Measurements from ENCODE around the gene RAC3.
A peak's percentile ranks its signal among the peaks of the same experiment; 100 is the strongest.

Gene RAC3

GRCh38 chr17:82013772-82014321 lies 17.6 kb upstream of the RAC3 start:
- no peak overlapping the region for H3K27ac ChIP-seq (ENCODE audit: low read depth, low read length)
- no peaks in the 10 kb centered on the region for H3K27me3 ChIP-seq (ENCODE audit: insufficient read depth, low read length)
- H3K14ac ChIP-seq (ENCODE audit: low read length), result peak overlapping the region; percentile 5
- H3K79me2 ChIP-seq (ENCODE audit: control insufficient read depth, insufficient read depth, low read length, poor library complexity), result peaks cover 2% of the 10 kb centered on the region
- peaks cover 18 to 22% of the 10 kb centered on the region in 2 experiments for H3K36me3 ChIP-seq (ENCODE audit: control insufficient read depth in 1 of 2, insufficient read depth in 2 of 2, low read length in 2 of 2)
- no peak overlapping the region for H4K12ac ChIP-seq (ENCODE audit: low read depth, low read length)
- no peak for DNase-seq
- H4K91ac ChIP-seq (ENCODE audit: low read depth, low read length), result peak overlapping the region; percentile 45
- no peak overlapping the region for H3K9ac ChIP-seq (ENCODE audit: low read length)
- H3K4me3 ChIP-seq (ENCODE audit: low read depth, low read length), result no peak overlapping the region
- H2AK5ac ChIP-seq (ENCODE audit: low read length), result peak overlapping the region; percentile 31
- H3K18ac ChIP-seq (ENCODE audit: low read length), result peak overlapping the region; percentile 10
- H3K23ac ChIP-seq (ENCODE audit: low read length), result no peak overlapping the region
- WGBS (ENCODE audit: extremely low coverage, insufficient coverage, insufficient read length), result no CpG with 5 or more reads among the region's 16 CpGs
- no peak overlapping the region for H3K4me2 ChIP-seq (ENCODE audit: low read length)
- peaks cover 17 to 18% of the 10 kb centered on the region in 2 experiments for H3K4me1 ChIP-seq (ENCODE audit: control insufficient read depth in 1 of 2, insufficient read depth in 2 of 2, low read length in 2 of 2)
- peak overlapping the region; percentile 37 for H2BK120ac ChIP-seq (ENCODE audit: insufficient read depth, low read length, poor library complexity)
- H4K8ac ChIP-seq (ENCODE audit: low read depth, low read length), result no peak overlapping the region
- no peak overlapping the region for H2AFZ ChIP-seq (ENCODE audit: insufficient read depth, low read length, poor library complexity)
- no peak overlapping the region for H3K4ac ChIP-seq (ENCODE audit: low read depth, low read length)
- H3K9me3 ChIP-seq (ENCODE audit: insufficient read depth, low read depth, low read length), result peaks cover 2% of the 10 kb centered on the region
- H2BK5ac ChIP-seq (ENCODE audit: low read depth, low read length, poor library complexity), result no peak overlapping the region
- peak overlapping the region; percentile 6 for H2BK12ac ChIP-seq (ENCODE audit: low read length)
- peaks cover 13% of the 10 kb centered on the region for H3K79me1 ChIP-seq (ENCODE audit: low read length)

GRCh38 chr17:82014432-82014831 lies 17.0 kb upstream of the RAC3 start:
- H3K27ac ChIP-seq (ENCODE audit: low read depth, low read length), result no peak overlapping the region
- peaks cover 20 to 24% of the 10 kb centered on the region in 2 experiments for H3K36me3 ChIP-seq (ENCODE audit: control insufficient read depth in 1 of 2, insufficient read depth in 2 of 2, low read length in 2 of 2)
- H3K14ac ChIP-seq (ENCODE audit: low read length), result no peak overlapping the region
- H3K23ac ChIP-seq (ENCODE audit: low read length), result no peak overlapping the region
- H4K91ac ChIP-seq (ENCODE audit: low read depth, low read length), result no peak overlapping the region
- no peak overlapping the region for H2BK12ac ChIP-seq (ENCODE audit: low read length)
- no peak overlapping the region for H3K4me2 ChIP-seq (ENCODE audit: low read length)
- no CpG with 5 or more reads among the region's 23 CpGs for WGBS (ENCODE audit: extremely low coverage, insufficient coverage, insufficient read length)
- H2BK5ac ChIP-seq (ENCODE audit: low read depth, low read length, poor library complexity), result no peak overlapping the region
- no peaks in the 10 kb centered on the region for H3K27me3 ChIP-seq (ENCODE audit: insufficient read depth, low read length)
- no peak for DNase-seq
- peaks cover 2% of the 10 kb centered on the region for H3K79me2 ChIP-seq (ENCODE audit: control insufficient read depth, insufficient read depth, low read length, poor library complexity)
- H3K9ac ChIP-seq (ENCODE audit: low read length), result no peak overlapping the region
- peaks cover 13% of the 10 kb centered on the region for H3K79me1 ChIP-seq (ENCODE audit: low read length)
- no peak overlapping the region for H3K18ac ChIP-seq (ENCODE audit: low read length)
- H4K12ac ChIP-seq (ENCODE audit: low read depth, low read length), result no peak overlapping the region
- H4K8ac ChIP-seq (ENCODE audit: low read depth, low read length), result no peak overlapping the region
- H2AFZ ChIP-seq (ENCODE audit: insufficient read depth, low read length, poor library complexity), result no peak overlapping the region
- no peak overlapping the region for H2BK120ac ChIP-seq (ENCODE audit: insufficient read depth, low read length, poor library complexity)
- H3K4ac ChIP-seq (ENCODE audit: low read depth, low read length), result no peak overlapping the region
- no peak overlapping the region for H3K4me3 ChIP-seq (ENCODE audit: low read depth, low read length)
- H2AK5ac ChIP-seq (ENCODE audit: low read length), result peak overlapping the region; percentile 11
- H3K9me3 ChIP-seq (ENCODE audit: insufficient read depth, low read depth, low read length), result peaks cover 2% of the 10 kb centered on the region
- peaks cover 17 to 18% of the 10 kb centered on the region in 2 experiments for H3K4me1 ChIP-seq (ENCODE audit: control insufficient read depth in 1 of 2, insufficient read depth in 2 of 2, low read length in 2 of 2)

- no peak overlapping the region for H3K14ac ChIP-seq (ENCODE audit: low read length)
- peaks cover 17 to 18% of the 10 kb centered on the region in 2 experiments for H3K4me1 ChIP-seq (ENCODE audit: control insufficient read depth in 1 of 2, insufficient read depth in 2 of 2, low read length in 2 of 2)
- no peaks in the 10 kb centered on the region for H3K27me3 ChIP-seq (ENCODE audit: insufficient read depth, low read length)
- peaks cover 2% of the 10 kb centered on the region for H3K9me3 ChIP-seq (ENCODE audit: insufficient read depth, low read depth, low read length)
- H3K23ac ChIP-seq (ENCODE audit: low read length), result no peak overlapping the region
- H3K36me3 ChIP-seq (ENCODE audit: control insufficient read depth in 1 of 2, insufficient read depth in 2 of 2, low read length in 2 of 2), result peaks cover 20 to 23% of the 10 kb centered on the region in 2 experiments
- no peak overlapping the region for H2BK5ac ChIP-seq (ENCODE audit: low read depth, low read length, poor library complexity)
- no peak overlapping the region for H3K4ac ChIP-seq (ENCODE audit: low read depth, low read length)
- H3K79me1 ChIP-seq (ENCODE audit: low read length), result peaks cover 13% of the 10 kb centered on the region
- H3K27ac ChIP-seq (ENCODE audit: low read depth, low read length), result no peak overlapping the region
- H4K12ac ChIP-seq (ENCODE audit: low read depth, low read length), result no peak overlapping the region
- H4K91ac ChIP-seq (ENCODE audit: low read depth, low read length), result no peak overlapping the region
- no peak overlapping the region for H2AFZ ChIP-seq (ENCODE audit: insufficient read depth, low read length, poor library complexity)
- no peak overlapping the region for H2BK120ac ChIP-seq (ENCODE audit: insufficient read depth, low read length, poor library complexity)
- no peak overlapping the region for H2AK5ac ChIP-seq (ENCODE audit: low read length)
- H3K9ac ChIP-seq (ENCODE audit: low read length), result no peak overlapping the region
- H3K4me3 ChIP-seq (ENCODE audit: low read depth, low read length), result no peak overlapping the region
- no peak overlapping the region for H4K8ac ChIP-seq (ENCODE audit: low read depth, low read length)
- H3K79me2 ChIP-seq (ENCODE audit: control insufficient read depth, insufficient read depth, low read length, poor library complexity), result peaks cover 2% of the 10 kb centered on the region
- no peak for DNase-seq
- WGBS (ENCODE audit: extremely low coverage, insufficient coverage, insufficient read length), result no CpG with 5 or more reads among the region's 13 CpGs
- no peak overlapping the region for H3K18ac ChIP-seq (ENCODE audit: low read length)
- H2BK12ac ChIP-seq (ENCODE audit: low read length), result no peak overlapping the region
- no peak overlapping the region for H3K4me2 ChIP-seq (ENCODE audit: low read length)
Measured at GRCh38 chr17:82014971-82015310, 16.5 kb upstream of the RAC3 start.

- no peak overlapping the region for H2BK120ac ChIP-seq (ENCODE audit: insufficient read depth, low read length, poor library complexity)
- H3K79me1 ChIP-seq (ENCODE audit: low read length), result peaks cover 13% of the 10 kb centered on the region
- no peak overlapping the region for H3K23ac ChIP-seq (ENCODE audit: low read length)
- H2BK12ac ChIP-seq (ENCODE audit: low read length), result no peak overlapping the region
- no peak overlapping the region for H3K4me2 ChIP-seq (ENCODE audit: low read length)
- no peaks in the 10 kb centered on the region for H3K27me3 ChIP-seq (ENCODE audit: insufficient read depth, low read length)
- H3K79me2 ChIP-seq (ENCODE audit: control insufficient read depth, insufficient read depth, low read length, poor library complexity), result peaks cover 2% of the 10 kb centered on the region
- H3K14ac ChIP-seq (ENCODE audit: low read length), result no peak overlapping the region
- H3K4ac ChIP-seq (ENCODE audit: low read depth, low read length), result no peak overlapping the region
- peaks cover 2% of the 10 kb centered on the region for H3K9me3 ChIP-seq (ENCODE audit: insufficient read depth, low read depth, low read length)
- H4K91ac ChIP-seq (ENCODE audit: low read depth, low read length), result no peak overlapping the region
- H3K36me3 ChIP-seq (ENCODE audit: control insufficient read depth in 1 of 2, insufficient read depth in 2 of 2, low read length in 2 of 2), result peaks cover 20 to 23% of the 10 kb centered on the region in 2 experiments
- H3K27ac ChIP-seq (ENCODE audit: low read depth, low read length), result no peak overlapping the region
- no peak overlapping the region for H3K4me3 ChIP-seq (ENCODE audit: low read depth, low read length)
- no peak overlapping the region for H4K8ac ChIP-seq (ENCODE audit: low read depth, low read length)
- no peak overlapping the region for H2AFZ ChIP-seq (ENCODE audit: insufficient read depth, low read length, poor library complexity)
- H3K18ac ChIP-seq (ENCODE audit: low read length), result no peak overlapping the region
- H3K9ac ChIP-seq (ENCODE audit: low read length), result no peak overlapping the region
- WGBS (ENCODE audit: extremely low coverage, insufficient coverage, insufficient read length), result no CpG with 5 or more reads among the region's 24 CpGs
- H2BK5ac ChIP-seq (ENCODE audit: low read depth, low read length, poor library complexity), result no peak overlapping the region
- H2AK5ac ChIP-seq (ENCODE audit: low read length), result no peak overlapping the region
- DNase-seq, result no peak
- H4K12ac ChIP-seq (ENCODE audit: low read depth, low read length), result no peak overlapping the region
- peaks cover 17 to 18% of the 10 kb centered on the region in 2 experiments for H3K4me1 ChIP-seq (ENCODE audit: control insufficient read depth in 1 of 2, insufficient read depth in 2 of 2, low read length in 2 of 2)
Measured at GRCh38 chr17:82015311-82015971, 16.0 kb upstream of the RAC3 start.
